HCT116 (cell line): ENCODE measurements around the gene SLC26A2. TPM values are rescaled to one million over a fixed set of nuclear protein-coding genes. Genes with fewer than 3 reads are reported as not detected.

Experiments used
- ATAC-seq: fragments of 200-7000 bp; cut with Tn5 transposase; 2 replicates; pipeline ENCODE4 v1.9.1; 2020; ENCODE audit warnings: mild to moderate bottlenecking, moderate library complexity
- BruUV-seq: library from RNA; stranded (reverse); fragments of 400-500 nt; replicated peaks from 2 replicates; lab custom pipeline; 2021; lab: Mats Ljungman, UMichigan
- CTCF ChIA-PET: fragments of 300-600 bp; sonication (Branson Sonifier 250); formaldehyde crosslinking; loops from one replicate; lab custom pipeline; 2021; ENCODE audit warnings: antibody characterized with exemption; lab: Charles Lee
- POLR2A ChIA-PET: fragments of 300-600, 350-600 bp; sonication (Branson Sonifier 250); formaldehyde crosslinking; loops from one replicate; lab custom pipeline; 2021; ENCODE audit warnings: antibody characterized with exemption; lab: Charles Lee
- RAD21 ChIA-PET, 2 experiments: fragments of 300-600 bp; sonication (Branson Sonifier 250); formaldehyde crosslinking; loops; one replicate each; lab custom pipeline; 2023; ENCODE audit warnings: low total read pairs in 2 of 2; ENCODE audit not compliant: uncharacterized antibody in 2 of 2, unreplicated experiment in 2 of 2, low non-redundant PET in 1 of 2; lab: Charles Lee
- DNase-seq: peaks from one replicate; pipeline ENCODE4 v3.0.0-alpha.2; 2010; ENCODE audit warnings: low read depth, low spot score
- H2AFZ ChIP-seq: fragments of 200-600 bp; shearing (Covaris generic), sonication (generic); 2 replicates; pipeline ENCODE4 v1.6.1; 2017; ENCODE audit warnings: low read depth, mixed run types, mixed read lengths, antibody characterized with exemption, low read length; ENCODE audit not compliant: poor library complexity, severe bottlenecking
- H3K27ac ChIP-seq: 2 replicates; pipeline ENCODE4 v1.5.1; 2012; ENCODE audit warnings: low read depth, low read length
- H3K27me3 ChIP-seq: fragments of 200-600 bp; sonication (generic); 2 replicates; pipeline ENCODE4 v1.6.1; 2016; ENCODE audit warnings: mixed run types, low read length, mixed read lengths; ENCODE audit not compliant: insufficient read depth
- H3K36me3 ChIP-seq, 2 experiments: fragments of 200-500 bp in 1 of 2; fragments of 200-600 bp in 1 of 2; sonication (Bioruptor generic) in 1 of 2; sonication (generic) in 1 of 2; 2 replicates each; pipeline versions ENCODE4 v1.5.1 to v1.6.1; 2014 to 2016; ENCODE audit warnings: low read length in 2 of 2, inconsistent platforms in 1 of 2, mixed read lengths in 1 of 2, mixed run types in 1 of 2; ENCODE audit not compliant: insufficient read depth in 2 of 2, control insufficient read depth in 1 of 2
- H3K4me1 ChIP-seq, 2 experiments: fragments of 200-600 bp in 1 of 2; sonication (generic) in 1 of 2; 2 replicates each; pipeline versions ENCODE4 v1.5.1 to v1.6.1; 2012 to 2017; ENCODE audit warnings: low read length in 2 of 2, inconsistent platforms in 1 of 2, mild to moderate bottlenecking in 1 of 2, mixed read lengths in 1 of 2, mixed run types in 1 of 2, moderate library complexity in 1 of 2; ENCODE audit not compliant: insufficient read depth in 2 of 2, control insufficient read depth in 1 of 2
- H3K4me2 ChIP-seq: fragments of 200-600 bp; sonication (generic); 2 replicates; pipeline ENCODE4 v1.6.1; 2017; ENCODE audit warnings: mixed run types, low read length, mixed read lengths
- H3K4me3 ChIP-seq, 2 experiments: fragments of 200-600 bp in 1 of 2; sonication (generic) in 1 of 2; replicated peaks in 1 of 2; 2 replicates each; pipeline ENCODE4 v1.5.1; 2011 to 2016; ENCODE audit warnings: low read length in 2 of 2, control low read depth in 1 of 2, low read depth in 1 of 2, mild to moderate bottlenecking in 1 of 2, mixed read lengths in 1 of 2, mixed run types in 1 of 2
- H3K79me2 ChIP-seq: fragments of 200-600 bp; sonication (generic); 2 replicates; pipeline ENCODE4 v1.6.1; 2017; ENCODE audit warnings: mild to moderate bottlenecking, mixed run types, low read length, moderate library complexity, mixed read lengths; ENCODE audit not compliant: insufficient read depth
- H3K9ac ChIP-seq: fragments of 200-600 bp; sonication (generic); 2 replicates; pipeline ENCODE4 v1.6.1; 2016; ENCODE audit warnings: low read length, mixed read lengths
- H3K9me2 ChIP-seq: fragments of 200-600 bp; sonication (generic), shearing (Covaris generic); 2 replicates; pipeline ENCODE4 v1.6.1; 2017; ENCODE audit warnings: mixed run types, mild to moderate bottlenecking, moderate library complexity; ENCODE audit not compliant: insufficient read depth
- H3K9me3 ChIP-seq, 2 experiments: fragments of 200-500 bp in 1 of 2; fragments of 200-600 bp in 1 of 2; sonication (Bioruptor generic) in 1 of 2; sonication (generic) in 1 of 2; 2 replicates each; pipeline ENCODE4 v1.6.1; 2014 to 2017; ENCODE audit warnings: low read length in 2 of 2, mixed read lengths in 2 of 2, inconsistent platforms in 1 of 2, low read depth in 1 of 2, mild to moderate bottlenecking in 1 of 2, mixed run types in 1 of 2, moderate library complexity in 1 of 2; ENCODE audit not compliant: control insufficient read depth in 1 of 2, insufficient read depth in 1 of 2
- H4K20me1 ChIP-seq: fragments of 200-600 bp; sonication (generic), shearing (Covaris generic); 2 replicates; pipeline ENCODE4 v1.6.1; 2017; ENCODE audit warnings: mixed run types, mild to moderate bottlenecking, moderate library complexity; ENCODE audit not compliant: insufficient read depth
- CEBPB ChIP-seq: IDR thresholded peaks from 2 replicates; pipeline ENCODE4 v1.6.1; 2012; ENCODE audit warnings: low read depth
- EZH2 ChIP-seq: fragments of 200-600 bp; sonication (generic); IDR thresholded peaks from 2 replicates; pipeline ENCODE4 v1.6.1; 2017; ENCODE audit warnings: antibody characterized with exemption, mixed run types
- JUND ChIP-seq: IDR thresholded peaks from 2 replicates; pipeline ENCODE4 v1.6.1; 2012
- POLR2AphosphoS5 ChIP-seq: IDR thresholded peaks from 2 replicates; pipeline ENCODE4 v1.6.1; 2011; ENCODE audit warnings: mild to moderate bottlenecking, low read depth, low read length, moderate library complexity
- SIN3A ChIP-seq: IDR thresholded peaks from 2 replicates; pipeline ENCODE4 v1.6.1; 2012; ENCODE audit warnings: low read depth
- SRF ChIP-seq: IDR thresholded peaks from 2 replicates; pipeline ENCODE4 v1.6.1; 2012; ENCODE audit warnings: low read depth
- TCF7L2 ChIP-seq: IDR thresholded peaks from 2 replicates; pipeline ENCODE4 v1.7.0; 2011; ENCODE audit warnings: borderline replicate concordance, inconsistent platforms; ENCODE audit not compliant: insufficient read depth, insufficient read length; ENCODE audit errors: extremely low read depth
- ZBTB33 ChIP-seq: IDR thresholded peaks from 2 replicates; pipeline ENCODE4 v1.6.1; 2011; ENCODE audit warnings: mild to moderate bottlenecking, low read length, moderate library complexity; ENCODE audit not compliant: insufficient replicate concordance; ENCODE audit errors: extremely low read depth
- ZFX ChIP-seq: fragments of 450-650 bp; IDR thresholded peaks from 2 replicates; pipeline ENCODE4 v1.6.1; 2017
- ZNF274 ChIP-seq: fragments of 200-500 bp; sonication (Bioruptor generic); IDR thresholded peaks from 2 replicates; pipeline ENCODE4 v1.6.1; 2014; ENCODE audit warnings: mild to moderate bottlenecking, low read depth, low read length, inconsistent platforms
- intact Hi-C: fragments of 100-400 bp; cut with micrococcal nuclease; formaldehyde crosslinking; loops from 2 replicates; pipeline ENCODE4 v1.10.0; 2022
- total RNA-seq: library from RNA; stranded (reverse); gene quantifications from one replicate; pipeline ENCODE4 v1.2.1, GENCODE V29; 2021; ENCODE audit not compliant: unreplicated experiment
- TF ChIP-seq, protein P1 (sequence below): IDR thresholded peaks from 2 replicates; pipeline ENCODE4 v1.6.1; 2012; ENCODE audit warnings: low read depth
- TF ChIP-seq, protein P2 (sequence below), 3 experiments: fragments of 200-600 bp in 1 of 3; sonication (generic) in 1 of 3; IDR thresholded peaks in 2 of 3; conservative IDR thresholded peaks in 1 of 3; 2 replicates each; pipeline ENCODE4 v1.5.1; 2012 to 2017; ENCODE audit warnings: low read depth in 2 of 3, low read length in 2 of 3, antibody characterized with exemption in 1 of 3, borderline replicate concordance in 1 of 3, control low read depth in 1 of 3, mild to moderate bottlenecking in 1 of 3, mixed read lengths in 1 of 3, mixed run types in 1 of 3, moderate library complexity in 1 of 3; ENCODE audit not compliant: insufficient read depth in 1 of 3

SLC26A2 gene
- total RNA-seq, 1 experiment from 2014 or later = 7.8 TPM

- no peak overlapping the region for H3K27ac ChIP-seq
- no peaks in the 10 kb centered on the region for H3K27me3 ChIP-seq
- TF ChIP-seq ZNF274 (no peak), EZH2 (no peak), POLR2AphosphoS5 (no peak), ZFX (no peak), JUND (no peak), ZBTB33 (no peak), SRF (no peak), SIN3A (no peak), CEBPB (no peak), TCF7L2 (no peak)
- TF ChIP-seq, protein P1, sequence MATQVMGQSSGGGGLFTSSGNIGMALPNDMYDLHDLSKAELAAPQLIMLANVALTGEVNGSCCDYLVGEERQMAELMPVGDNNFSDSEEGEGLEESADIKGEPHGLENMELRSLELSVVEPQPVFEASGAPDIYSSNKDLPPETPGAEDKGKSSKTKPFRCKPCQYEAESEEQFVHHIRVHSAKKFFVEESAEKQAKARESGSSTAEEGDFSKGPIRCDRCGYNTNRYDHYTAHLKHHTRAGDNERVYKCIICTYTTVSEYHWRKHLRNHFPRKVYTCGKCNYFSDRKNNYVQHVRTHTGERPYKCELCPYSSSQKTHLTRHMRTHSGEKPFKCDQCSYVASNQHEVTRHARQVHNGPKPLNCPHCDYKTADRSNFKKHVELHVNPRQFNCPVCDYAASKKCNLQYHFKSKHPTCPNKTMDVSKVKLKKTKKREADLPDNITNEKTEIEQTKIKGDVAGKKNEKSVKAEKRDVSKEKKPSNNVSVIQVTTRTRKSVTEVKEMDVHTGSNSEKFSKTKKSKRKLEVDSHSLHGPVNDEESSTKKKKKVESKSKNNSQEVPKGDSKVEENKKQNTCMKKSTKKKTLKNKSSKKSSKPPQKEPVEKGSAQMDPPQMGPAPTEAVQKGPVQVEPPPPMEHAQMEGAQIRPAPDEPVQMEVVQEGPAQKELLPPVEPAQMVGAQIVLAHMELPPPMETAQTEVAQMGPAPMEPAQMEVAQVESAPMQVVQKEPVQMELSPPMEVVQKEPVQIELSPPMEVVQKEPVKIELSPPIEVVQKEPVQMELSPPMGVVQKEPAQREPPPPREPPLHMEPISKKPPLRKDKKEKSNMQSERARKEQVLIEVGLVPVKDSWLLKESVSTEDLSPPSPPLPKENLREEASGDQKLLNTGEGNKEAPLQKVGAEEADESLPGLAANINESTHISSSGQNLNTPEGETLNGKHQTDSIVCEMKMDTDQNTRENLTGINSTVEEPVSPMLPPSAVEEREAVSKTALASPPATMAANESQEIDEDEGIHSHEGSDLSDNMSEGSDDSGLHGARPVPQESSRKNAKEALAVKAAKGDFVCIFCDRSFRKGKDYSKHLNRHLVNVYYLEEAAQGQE = no peak
- TF ChIP-seq, protein P2, sequence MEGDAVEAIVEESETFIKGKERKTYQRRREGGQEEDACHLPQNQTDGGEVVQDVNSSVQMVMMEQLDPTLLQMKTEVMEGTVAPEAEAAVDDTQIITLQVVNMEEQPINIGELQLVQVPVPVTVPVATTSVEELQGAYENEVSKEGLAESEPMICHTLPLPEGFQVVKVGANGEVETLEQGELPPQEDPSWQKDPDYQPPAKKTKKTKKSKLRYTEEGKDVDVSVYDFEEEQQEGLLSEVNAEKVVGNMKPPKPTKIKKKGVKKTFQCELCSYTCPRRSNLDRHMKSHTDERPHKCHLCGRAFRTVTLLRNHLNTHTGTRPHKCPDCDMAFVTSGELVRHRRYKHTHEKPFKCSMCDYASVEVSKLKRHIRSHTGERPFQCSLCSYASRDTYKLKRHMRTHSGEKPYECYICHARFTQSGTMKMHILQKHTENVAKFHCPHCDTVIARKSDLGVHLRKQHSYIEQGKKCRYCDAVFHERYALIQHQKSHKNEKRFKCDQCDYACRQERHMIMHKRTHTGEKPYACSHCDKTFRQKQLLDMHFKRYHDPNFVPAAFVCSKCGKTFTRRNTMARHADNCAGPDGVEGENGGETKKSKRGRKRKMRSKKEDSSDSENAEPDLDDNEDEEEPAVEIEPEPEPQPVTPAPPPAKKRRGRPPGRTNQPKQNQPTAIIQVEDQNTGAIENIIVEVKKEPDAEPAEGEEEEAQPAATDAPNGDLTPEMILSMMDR (IDR thresholded peaks at IDR 0.05 in 2 of 3, conservative IDR thresholded peaks at IDR 0.05 in 1 of 3; ENCODE audit: borderline replicate concordance in 1 of 3, insufficient read depth in 1 of 3, low read depth in 2 of 3, low read length in 2 of 3) = no peak
- TF ChIP-seq, all 23 proteins: peak for 0
- Histone ChIP-seq H3K79me2 (no peaks in the 10 kb centered on the region), H3K4me3 (no peak overlapping the region), H3K9me3 (no peaks in the 10 kb centered on the region), H4K20me1 (no peaks in the 10 kb centered on the region), H3K9ac (no peak overlapping the region), H2AFZ (no peak overlapping the region), H3K4me1 (no peaks in the 10 kb centered on the region), H3K36me3 (no peaks in the 10 kb centered on the region), H3K4me2 (no peak overlapping the region), H3K9me2 (no peaks in the 10 kb centered on the region)
- BruUV-seq = no TSS peak
- CTCF ChIA-PET = interaction anchor here (1.4 kb wide), 1 partner anchor 43 kb away, joined by 4 read pairs; the partner anchor contains the start of gene SLC26A2
- DNase-seq (no peak), ATAC-seq (no peak)
- intact Hi-C loops = no loop called here
- RAD21 ChIA-PET = no interaction called here
- POLR2A ChIA-PET = interaction anchor here (1.1 kb wide), 1 partner anchor 43 kb away, joined by 3 read pairs; the partner anchor contains the start of gene SLC26A2
Measured at GRCh38 chr5:149917073-149917676, 43.4 kb upstream of the SLC26A2 start.
